IMR-90 (cell line): Measurements from ENCODE around the gene MAP6.

Source experiments
- BHLHE40 ChIP-seq: fragments of 150-350 bp; IDR thresholded peaks from 2 replicates; pipeline ENCODE4 v1.6.1; 2016; ENCODE audit warnings: mild to moderate bottlenecking, low read depth, low read length
- CTCF ChIP-seq: conservative IDR thresholded peaks from 2 replicates; pipeline ENCODE4 v1.5.1; 2012; ENCODE audit warnings: mild to moderate bottlenecking, low read depth, low read length, improper control_type of control experiment
- FOS ChIP-seq: fragments of 150-350 bp; IDR thresholded peaks from 2 replicates; pipeline ENCODE4 v1.6.1; 2016; ENCODE audit warnings: low read depth, low read length
- MAZ ChIP-seq: IDR thresholded peaks from 2 replicates; pipeline ENCODE4 v1.6.1; 2012; ENCODE audit warnings: low read depth, mild to moderate bottlenecking, low read length, improper control_type of control experiment, moderate library complexity, borderline replicate concordance
- POLR2A ChIP-seq: IDR thresholded peaks from 2 replicates; pipeline ENCODE4 v1.6.1; 2012; ENCODE audit warnings: mild to moderate bottlenecking, low read depth, low read length
- RAD21 ChIP-seq: IDR thresholded peaks from 2 replicates; pipeline ENCODE4 v1.6.1; 2012; ENCODE audit warnings: low read length, improper control_type of control experiment
- RCOR1 ChIP-seq: IDR thresholded peaks from 2 replicates; pipeline ENCODE4 v1.6.1; 2012; ENCODE audit warnings: mild to moderate bottlenecking, low read length, improper control_type of control experiment; ENCODE audit not compliant: insufficient replicate concordance
- RFX5 ChIP-seq: IDR thresholded peaks from 2 replicates; pipeline ENCODE4 v1.8.0; 2012; ENCODE audit warnings: low read depth, mild to moderate bottlenecking, low read length, moderate library complexity
- SMC3 ChIP-seq: fragments of 150-350 bp; IDR thresholded peaks from 2 replicates; pipeline ENCODE4 v1.6.1; 2016; ENCODE audit warnings: low read depth, mild to moderate bottlenecking, antibody characterized with exemption, low read length, moderate library complexity

GRCh38 chr11:75594211-75594610, 74.6 kb downstream of the MAP6 start:
- no peak for TF ChIP-seq SMC3
- TF ChIP-seq CTCF, result no peak
- no peak for TF ChIP-seq POLR2A
- no peak for TF ChIP-seq RFX5
- no peak for TF ChIP-seq FOS
- no peak for TF ChIP-seq MAZ
- TF ChIP-seq BHLHE40, result no peak
- no peak for TF ChIP-seq RCOR1
- no peak for TF ChIP-seq RAD21
